OCI-LY1 (cell line): ENCODE results near the gene TMEM151B.

ENCODE experiments used
- H2AFZ ChIP-seq: fragments of 200-600 bp; sonication (generic), shearing (Covaris generic); 2 replicates; pipeline ENCODE4 v1.6.0; 2014; ENCODE audit warnings: antibody characterized with exemption, mild to moderate bottlenecking, low read length
- H3F3A ChIP-seq: fragments of 200-600 bp; sonication (generic), shearing (Covaris generic); 2 replicates; pipeline ENCODE4 v1.6.0; 2014; ENCODE audit warnings: mild to moderate bottlenecking, antibody characterized with exemption, low read length, moderate library complexity; ENCODE audit not compliant: insufficient read depth
- H3K27ac ChIP-seq: fragments of 200-600 bp; sonication (generic); 2 replicates; pipeline ENCODE4 v1.5.1; 2014; ENCODE audit warnings: low read length, mixed run types, mild to moderate bottlenecking, low read depth; ENCODE audit not compliant: poor library complexity, severe bottlenecking
- H3K27me3 ChIP-seq: fragments of 200-600 bp; sonication (generic); 2 replicates; pipeline ENCODE4 v1.6.0; 2014; ENCODE audit warnings: antibody characterized with exemption, mild to moderate bottlenecking, low read length, moderate library complexity; ENCODE audit not compliant: insufficient read depth
- H3K36me3 ChIP-seq: fragments of 200-600 bp; sonication (generic); 2 replicates; pipeline ENCODE4 v1.6.1; 2014; ENCODE audit warnings: mild to moderate bottlenecking, antibody characterized with exemption, low read length, moderate library complexity, mixed read lengths; ENCODE audit not compliant: insufficient read depth
- H3K4me1 ChIP-seq: fragments of 200-600 bp; sonication (generic); 2 replicates; pipeline ENCODE4 v1.5.1; 2014; ENCODE audit warnings: mild to moderate bottlenecking, low read length, moderate library complexity; ENCODE audit not compliant: insufficient read depth, severe bottlenecking
- H3K4me2 ChIP-seq: fragments of 200-600 bp; sonication (generic), shearing (Covaris generic); 2 replicates; pipeline ENCODE4 v1.6.1; 2014; ENCODE audit warnings: low read length
- H3K4me3 ChIP-seq: fragments of 200-600 bp; sonication (generic); 2 replicates; pipeline ENCODE4 v1.5.1; 2014; ENCODE audit warnings: low read length, low read depth, mild to moderate bottlenecking, mixed read lengths; ENCODE audit not compliant: poor library complexity, severe bottlenecking
- H3K79me2 ChIP-seq: fragments of 200-600 bp; shearing (Covaris generic); 2 replicates; pipeline ENCODE4 v1.6.1; 2016; ENCODE audit warnings: mixed run types, low read length, mixed read lengths; ENCODE audit not compliant: insufficient read depth
- H3K9ac ChIP-seq: fragments of 200-600 bp; sonication (generic), shearing (Covaris generic); 2 replicates; pipeline ENCODE4 v1.6.1; 2014; ENCODE audit warnings: mild to moderate bottlenecking, low read length, mixed read lengths
- H3K9me2 ChIP-seq: fragments of 200-600 bp; sonication (generic), shearing (Covaris generic); 2 replicates; pipeline ENCODE4 v1.6.1; 2014; ENCODE audit warnings: low read depth, mild to moderate bottlenecking, low read length, mixed read lengths
- H3K9me3 ChIP-seq: fragments of 200-600 bp; shearing (Covaris generic); 2 replicates; pipeline ENCODE4 v1.6.1; 2014; ENCODE audit warnings: low read length, mixed read lengths
- H4K20me1 ChIP-seq: fragments of 200-600 bp; sonication (generic), shearing (Covaris generic); 2 replicates; pipeline ENCODE4 v1.6.0; 2016; ENCODE audit warnings: mild to moderate bottlenecking, low read length; ENCODE audit not compliant: insufficient read depth
- EZH2 ChIP-seq: fragments of 200-600 bp; sonication (generic), shearing (Covaris generic); IDR thresholded peaks from 2 replicates; pipeline ENCODE4 v1.8.0; 2017; ENCODE audit warnings: borderline replicate concordance, mixed run types, mild to moderate bottlenecking, antibody characterized with exemption, low read length, moderate library complexity, mixed read lengths
- TF ChIP-seq, protein P1 (sequence below): fragments of 200-600 bp; sonication (generic), shearing (Covaris generic); IDR thresholded peaks from 2 replicates; pipeline ENCODE4 v1.5.1; 2017; ENCODE audit warnings: mild to moderate bottlenecking, antibody characterized with exemption, low read length, moderate library complexity, mixed read lengths

TMEM151B gene

DNA sequence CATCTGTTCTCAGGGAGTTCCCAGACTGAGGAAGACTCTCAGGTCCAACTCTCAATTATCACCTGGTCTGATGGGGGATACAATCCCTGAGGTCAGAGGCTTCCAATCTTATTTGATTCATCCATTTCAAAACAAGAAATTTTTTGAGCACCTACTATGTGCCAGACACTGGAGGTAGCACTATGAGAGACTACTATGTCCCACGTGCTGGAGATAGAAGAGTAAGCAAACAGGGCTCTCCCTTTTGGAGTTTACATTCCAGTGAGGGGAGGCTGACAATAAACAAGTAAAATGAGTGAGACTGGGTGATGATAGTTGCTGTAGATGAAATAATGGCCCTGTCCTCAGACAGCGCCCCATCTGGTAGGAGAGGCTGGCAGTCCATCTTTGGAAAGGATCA lies 16.5 kb downstream of the TMEM151B start:
- Histone ChIP-seq H3F3A (no peaks in the 10 kb centered on the region), H3K36me3 (no peaks in the 10 kb centered on the region), H4K20me1 (no peaks in the 10 kb centered on the region), H3K4me1 (no peaks in the 10 kb centered on the region), H2AFZ (no peak overlapping the region), H3K9me2 (no peaks in the 10 kb centered on the region), H3K9ac (no peak overlapping the region), H3K4me3 (no peak overlapping the region), H3K27ac (no peak overlapping the region), H3K27me3 (0 out of 2 replicates have a peak, but pooled peaks cover 3% of the 10 kb centered on the region), H3K79me2 (no peaks in the 10 kb centered on the region), H3K9me3 (no peaks in the 10 kb centered on the region), H3K4me2 (no peak overlapping the region)
- TF ChIP-seq, protein P1, sequence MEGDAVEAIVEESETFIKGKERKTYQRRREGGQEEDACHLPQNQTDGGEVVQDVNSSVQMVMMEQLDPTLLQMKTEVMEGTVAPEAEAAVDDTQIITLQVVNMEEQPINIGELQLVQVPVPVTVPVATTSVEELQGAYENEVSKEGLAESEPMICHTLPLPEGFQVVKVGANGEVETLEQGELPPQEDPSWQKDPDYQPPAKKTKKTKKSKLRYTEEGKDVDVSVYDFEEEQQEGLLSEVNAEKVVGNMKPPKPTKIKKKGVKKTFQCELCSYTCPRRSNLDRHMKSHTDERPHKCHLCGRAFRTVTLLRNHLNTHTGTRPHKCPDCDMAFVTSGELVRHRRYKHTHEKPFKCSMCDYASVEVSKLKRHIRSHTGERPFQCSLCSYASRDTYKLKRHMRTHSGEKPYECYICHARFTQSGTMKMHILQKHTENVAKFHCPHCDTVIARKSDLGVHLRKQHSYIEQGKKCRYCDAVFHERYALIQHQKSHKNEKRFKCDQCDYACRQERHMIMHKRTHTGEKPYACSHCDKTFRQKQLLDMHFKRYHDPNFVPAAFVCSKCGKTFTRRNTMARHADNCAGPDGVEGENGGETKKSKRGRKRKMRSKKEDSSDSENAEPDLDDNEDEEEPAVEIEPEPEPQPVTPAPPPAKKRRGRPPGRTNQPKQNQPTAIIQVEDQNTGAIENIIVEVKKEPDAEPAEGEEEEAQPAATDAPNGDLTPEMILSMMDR = no peak; the same call in 1 of the 2 replicates
- no peak for TF ChIP-seq EZH2

DNA sequence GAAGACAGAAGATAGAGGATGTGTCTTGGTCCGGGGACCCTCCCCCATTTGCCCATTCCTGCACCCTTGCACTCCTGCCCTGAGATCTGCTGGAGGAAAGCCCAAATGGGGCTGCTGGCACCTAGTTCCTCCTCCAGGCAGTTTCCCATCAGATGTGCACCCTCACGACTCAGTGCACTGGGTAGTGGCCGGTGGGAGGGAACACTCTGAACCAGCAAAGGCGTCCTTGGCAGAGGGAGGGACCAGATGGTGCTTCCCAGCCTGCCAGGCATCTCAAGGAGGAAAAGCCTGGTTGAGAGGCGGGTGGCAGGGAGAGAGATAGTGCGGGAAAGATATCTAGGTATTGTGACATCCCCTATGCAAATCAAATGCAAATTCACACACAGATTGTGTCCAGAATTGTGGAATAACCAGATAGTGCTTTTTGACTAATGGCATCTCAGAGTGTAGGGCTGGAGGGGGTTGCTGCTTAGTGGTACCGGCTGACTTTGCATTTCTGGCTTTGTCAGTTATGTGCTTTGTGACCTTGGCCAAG lies 19.5 kb downstream of the TMEM151B start:
- H3K4me3 ChIP-seq = no peak overlapping the region
- no peak overlapping the region for H3K27ac ChIP-seq
- no peaks in the 10 kb centered on the region for H3K4me1 ChIP-seq
- H3K9ac ChIP-seq = no peak overlapping the region
- H2AFZ ChIP-seq = no peak overlapping the region
- no peaks in the 10 kb centered on the region for H3K36me3 ChIP-seq
- H3K9me3 ChIP-seq = no peaks in the 10 kb centered on the region
- H3K79me2 ChIP-seq = no peaks in the 10 kb centered on the region
- H3K4me2 ChIP-seq = no peak overlapping the region
- no peaks in the 10 kb centered on the region for H4K20me1 ChIP-seq
- H3K27me3 ChIP-seq = peaks cover 8% of the 10 kb centered on the region; the same call in 1 of the 2 replicates
- H3K9me2 ChIP-seq = no peaks in the 10 kb centered on the region
- H3F3A ChIP-seq = no peaks in the 10 kb centered on the region
- no peak for TF ChIP-seq EZH2
- TF ChIP-seq, protein P1 = no peak

DNA sequence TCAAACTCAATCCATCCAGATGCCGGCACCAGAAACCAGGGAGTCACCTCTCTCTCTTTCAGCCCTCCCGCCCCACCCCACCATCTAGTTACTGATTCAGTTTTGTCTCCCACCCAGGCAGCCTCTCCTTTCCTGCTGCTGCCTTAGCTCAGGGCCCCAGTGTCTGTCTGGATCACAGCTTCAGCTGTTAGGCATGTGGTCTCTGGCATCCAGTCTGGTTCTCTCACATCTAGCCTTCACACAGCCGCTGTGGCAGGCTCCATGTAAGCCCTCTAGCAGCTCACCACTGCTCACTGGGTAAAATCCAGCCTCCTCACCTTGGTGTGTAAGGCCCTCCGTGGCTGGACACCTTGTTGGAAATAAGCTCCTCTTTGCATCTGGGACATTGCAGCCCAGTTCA lies 21.6 kb downstream of the TMEM151B start:
- no peaks in the 10 kb centered on the region for H3K4me1 ChIP-seq
- H2AFZ ChIP-seq = no peak overlapping the region
- H3K9me3 ChIP-seq = no peaks in the 10 kb centered on the region

More for the DNA sequence above, 21.6 kb downstream of the TMEM151B start:
- H3K4me3 ChIP-seq = no peak overlapping the region
- H3F3A ChIP-seq = no peaks in the 10 kb centered on the region
- no peaks in the 10 kb centered on the region for H4K20me1 ChIP-seq
- H3K27me3 ChIP-seq = peaks cover 8% of the 10 kb centered on the region; the same call in 1 of the 2 replicates
- H3K36me3 ChIP-seq = no peaks in the 10 kb centered on the region
- TF ChIP-seq EZH2 = no peak
- TF ChIP-seq, protein P1 = no peak
- no peak overlapping the region for H3K4me2 ChIP-seq
- no peaks in the 10 kb centered on the region for H3K79me2 ChIP-seq
- no peak overlapping the region for H3K27ac ChIP-seq
- H3K9ac ChIP-seq = no peak overlapping the region
- H3K9me2 ChIP-seq = no peaks in the 10 kb centered on the region
